Brain microvascular endothelial cell (primary cell): ENCODE data around the gene RNF187.

Source experiments
- DNase-seq: peaks from one replicate; pipeline ENCODE4 v3.0.0-alpha.2; 2020
- H3K27ac ChIP-seq: fragments of 250-450 bp; sonication (Bioruptor Pico); 2 replicates; pipeline ENCODE4 v1.5.1; 2020; ENCODE audit warnings: mild to moderate bottlenecking, moderate library complexity
- H3K27me3 ChIP-seq: fragments of 250-450 bp; sonication (Bioruptor Pico); replicated peaks from 2 replicates; pipeline ENCODE4 v1.5.1; 2020; ENCODE audit warnings: mild to moderate bottlenecking
- H3K36me3 ChIP-seq: fragments of 250-450 bp; sonication (Bioruptor Pico); replicated peaks from 2 replicates; pipeline ENCODE4 v1.5.1; 2020; ENCODE audit warnings: mild to moderate bottlenecking
- H3K4me3 ChIP-seq: 2 replicates; pipeline ENCODE4 v1.5.1; 2011; ENCODE audit warnings: low read depth, mild to moderate bottlenecking, control low read depth, low read length, moderate library complexity
- CTCF ChIP-seq: IDR thresholded peaks from 2 replicates; pipeline ENCODE4 v1.5.1; 2011; ENCODE audit warnings: low read depth, mild to moderate bottlenecking, moderate library complexity, low read length, control low read depth, inconsistent platforms; ENCODE audit errors: missing control alignments
- in situ Hi-C: cut with HindIII; loops from 2 replicates; pipeline ENCODE4 v1.10.0; 2017; ENCODE audit warnings: low sequenced_read_pairs, low pct_ligation_motif_present

The RNF187 gene

GRCh38 chr1:228445490-228445842 is 41.7 kb upstream of the RNF187 start:
- TF ChIP-seq CTCF = no peak
- DNase-seq = no peak
- Histone ChIP-seq H3K4me3 (peak overlapping the region; percentile 62), H3K27ac (no peak overlapping the region), H3K27me3 (peaks cover 2% of the 10 kb centered on the region), H3K36me3 (no peaks in the 10 kb centered on the region)
- in situ Hi-C loops = no loop called here

GRCh38 chr1:228445843-228446650 is 41.1 kb upstream of the RNF187 start:
- Histone ChIP-seq H3K27me3 (peaks cover under 1% of the 10 kb centered on the region), H3K4me3 (peak overlapping the region; percentile 62), H3K27ac (no peak overlapping the region), H3K36me3 (no peaks in the 10 kb centered on the region)
- TF ChIP-seq CTCF = no peak
- DNase-seq = peak; percentile 44
- in situ Hi-C loops = no loop called here

GRCh38 chr1:228446852-228447251 is 40.3 kb upstream of the RNF187 start:
- no peaks in the 10 kb centered on the region for H3K36me3 ChIP-seq
- H3K27me3 ChIP-seq = no peaks in the 10 kb centered on the region
- DNase-seq = no peak
- H3K4me3 ChIP-seq = no peak overlapping the region
- no peak overlapping the region for H3K27ac ChIP-seq
- in situ Hi-C loops = no loop called here
- TF ChIP-seq CTCF = no peak

- H3K36me3 ChIP-seq = no peaks in the 10 kb centered on the region
- no peak for DNase-seq
- H3K27ac ChIP-seq = no peak overlapping the region
- H3K4me3 ChIP-seq = no peak overlapping the region
- no peak for TF ChIP-seq CTCF
- in situ Hi-C loops = no loop called here
- H3K27me3 ChIP-seq = no peaks in the 10 kb centered on the region
Measured at GRCh38 chr1:228448372-228448771, 38.8 kb upstream of the RNF187 start.

GRCh38 chr1:228450200-228450599 is 37.0 kb upstream of the RNF187 start:
- TF ChIP-seq CTCF = no peak
- no peak overlapping the region for H3K4me3 ChIP-seq
- H3K27ac ChIP-seq = no peak overlapping the region
- no peaks in the 10 kb centered on the region for H3K36me3 ChIP-seq
- H3K27me3 ChIP-seq = no peaks in the 10 kb centered on the region
- in situ Hi-C loops = no loop called here
- DNase-seq = no peak
